ENCODE results near the gene NDUFAF8.
A peak's percentile ranks its signal among the peaks of the same experiment; 100 is the strongest.

The NDUFAF8 gene

GRCh38 chr17:81249223-81250040, 10.3 kb downstream of the NDUFAF8 start:
- in situ Hi-C loops (cut with HindIII; ENCODE audit: low pct_unique_long_range_greater_than_20kb, low sequenced_read_pairs): no loop called here
- DNase-seq (ENCODE audit: low read depth in 1 of 2, low spot score in 1 of 2): peak in 1 of 2 experiments; percentile 42
- TF ChIP-seq JUND (IDR thresholded peaks at IDR 0.05; ENCODE audit: low read depth): no peak

GRCh38 chr17:81250286-81251093, 11.4 kb downstream of the NDUFAF8 start:
- TF ChIP-seq JUND (IDR thresholded peaks at IDR 0.05; ENCODE audit: low read depth): no peak
- DNase-seq (ENCODE audit: low read depth in 1 of 2, low spot score in 1 of 2): no peak
- in situ Hi-C loops (cut with HindIII; ENCODE audit: low pct_unique_long_range_greater_than_20kb, low sequenced_read_pairs): no loop called here

GRCh38 chr17:81251094-81251708, 12.1 kb downstream of the NDUFAF8 start:
- DNase-seq (ENCODE audit: low read depth in 1 of 2, low spot score in 1 of 2): no peak
- in situ Hi-C loops (cut with HindIII; ENCODE audit: low pct_unique_long_range_greater_than_20kb, low sequenced_read_pairs): no loop called here
- TF ChIP-seq JUND (IDR thresholded peaks at IDR 0.05; ENCODE audit: low read depth): no peak

- no peak for DNase-seq (ENCODE audit: low read depth in 1 of 2, low spot score in 1 of 2)
- TF ChIP-seq JUND (IDR thresholded peaks at IDR 0.05; ENCODE audit: low read depth): no peak
- in situ Hi-C loops (cut with HindIII; ENCODE audit: low pct_unique_long_range_greater_than_20kb, low sequenced_read_pairs): no loop called here
These were observed 12.7 kb downstream of the NDUFAF8 start for GRCh38 chr17:81251709-81252301.

- no peak for DNase-seq (ENCODE audit: low read depth in 1 of 2, low spot score in 1 of 2)
- in situ Hi-C loops (cut with HindIII; ENCODE audit: low pct_unique_long_range_greater_than_20kb, low sequenced_read_pairs): no loop called here
These were observed 13.3 kb downstream of the NDUFAF8 start for GRCh38 chr17:81252326-81252986.

GRCh38 chr17:81252987-81253329, 13.8 kb downstream of the NDUFAF8 start:
- in situ Hi-C loops (cut with HindIII; ENCODE audit: low pct_unique_long_range_greater_than_20kb, low sequenced_read_pairs): no loop called here
- DNase-seq (ENCODE audit: low read depth in 1 of 2, low spot score in 1 of 2): no peak
- TF ChIP-seq JUND (IDR thresholded peaks at IDR 0.05; ENCODE audit: low read depth): no peak

More at GRCh38 chr17:81252326-81252986, 13.3 kb downstream of the NDUFAF8 start:
- TF ChIP-seq JUND (IDR thresholded peaks at IDR 0.05; ENCODE audit: low read depth): no peak

GRCh38 chr17:81253358-81254131, 14.4 kb downstream of the NDUFAF8 start:
- in situ Hi-C loops (cut with HindIII; ENCODE audit: low pct_unique_long_range_greater_than_20kb, low sequenced_read_pairs): no loop called here
- DNase-seq (ENCODE audit: low read depth in 1 of 2, low spot score in 1 of 2): peak; percentile 42 to 73
- TF ChIP-seq JUND (IDR thresholded peaks at IDR 0.05; ENCODE audit: low read depth): no peak

GRCh38 chr17:81254955-81255717, 16.0 kb downstream of the NDUFAF8 start:
- peak in 1 of 2 experiments; percentile 54 for DNase-seq (ENCODE audit: low read depth in 1 of 2, low spot score in 1 of 2)
- no peak for TF ChIP-seq JUND (IDR thresholded peaks at IDR 0.05; ENCODE audit: low read depth)
- in situ Hi-C loops (cut with HindIII; ENCODE audit: low pct_unique_long_range_greater_than_20kb, low sequenced_read_pairs): no loop called here

- DNase-seq (ENCODE audit: low read depth in 1 of 2, low spot score in 1 of 2): no peak
- TF ChIP-seq JUND (IDR thresholded peaks at IDR 0.05; ENCODE audit: low read depth): no peak
- in situ Hi-C loops (cut with HindIII; ENCODE audit: low pct_unique_long_range_greater_than_20kb, low sequenced_read_pairs): no loop called here
These were observed 17.5 kb downstream of the NDUFAF8 start for GRCh38 chr17:81256616-81257015.

- no peak for TF ChIP-seq JUND (IDR thresholded peaks at IDR 0.05; ENCODE audit: low read depth)
- DNase-seq (ENCODE audit: low read depth in 1 of 2, low spot score in 1 of 2): no peak
- in situ Hi-C loops (cut with HindIII; ENCODE audit: low pct_unique_long_range_greater_than_20kb, low sequenced_read_pairs): no loop called here
These were observed 18.4 kb downstream of the NDUFAF8 start for GRCh38 chr17:81257533-81257932.

- TF ChIP-seq JUND (IDR thresholded peaks at IDR 0.05; ENCODE audit: low read depth): no peak
- in situ Hi-C loops (cut with HindIII; ENCODE audit: low pct_unique_long_range_greater_than_20kb, low sequenced_read_pairs): no loop called here
- DNase-seq (ENCODE audit: low read depth in 1 of 2, low spot score in 1 of 2): no peak
These were observed 19.2 kb downstream of the NDUFAF8 start for GRCh38 chr17:81258292-81258691.
